ENCODE measurements around the gene SUPT3H. TPM values are rescaled to one million over a fixed set of nuclear protein-coding genes. Genes with fewer than 3 reads are reported as not detected.

SUPT3H gene
- total RNA-seq, 3 donors from 2014 or later (not counting 1 experiment from before 2014, with no cell fraction given) = 7.3 to 10.9 (median 9.9) TPM

DNA sequence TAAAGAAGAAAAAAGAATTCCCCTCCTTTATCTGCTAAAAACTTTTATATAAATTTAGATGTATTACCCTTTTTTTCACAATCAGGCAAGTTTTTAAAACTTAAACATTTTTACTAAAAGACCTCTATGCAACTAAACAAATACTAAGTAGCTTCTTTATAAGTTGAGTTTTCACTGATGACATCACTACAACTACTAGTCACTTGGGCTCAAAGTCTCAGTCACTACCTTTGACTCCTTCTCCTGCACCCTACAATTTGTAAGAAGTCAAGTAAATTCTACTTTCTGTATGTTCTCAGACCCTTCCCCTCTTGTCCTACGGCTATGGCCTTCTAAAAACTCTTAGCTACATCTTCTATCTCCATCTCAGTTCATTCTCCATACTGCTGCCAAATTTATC is 11.2 kb downstream of the SUPT3H start:
- H3K4me3 Mint-ChIP-seq = no peak overlapping the region
- H3K4me1 ChIP-seq (ENCODE audit: control insufficient read depth, insufficient read depth, low read length) = no peaks in the 10 kb centered on the region
- H3K9me3 Mint-ChIP-seq = no peaks in the 10 kb centered on the region
- 86% methylated on average over 1 of the region's 1 CpG for WGBS (ENCODE audit: insufficient coverage)
- H3K4me1 Mint-ChIP-seq = no peaks in the 10 kb centered on the region
- H3K27me3 Mint-ChIP-seq (ENCODE audit: low read depth in 2 of 2) = no peaks in the 10 kb centered on the region
- H3K9me3 ChIP-seq (ENCODE audit: control insufficient read depth, insufficient read depth, low read length) = no peaks in the 10 kb centered on the region
- H3K27me3 ChIP-seq (ENCODE audit: control insufficient read depth, insufficient read depth, low read length) = no peaks in the 10 kb centered on the region
- no peak overlapping the region for H3K27ac Mint-ChIP-seq
- H3K4me3 ChIP-seq (ENCODE audit: low read length) = no peak overlapping the region
- intact Hi-C loops (cut with micrococcal nuclease) = no loop called here
- no peaks in the 10 kb centered on the region for H3K36me3 Mint-ChIP-seq
- H3K27ac ChIP-seq (ENCODE audit: low read length) = no peak overlapping the region
- no peaks in the 10 kb centered on the region for H3K36me3 ChIP-seq (ENCODE audit: control insufficient read depth, insufficient read depth, low read length)
- TF ChIP-seq, protein P1, sequence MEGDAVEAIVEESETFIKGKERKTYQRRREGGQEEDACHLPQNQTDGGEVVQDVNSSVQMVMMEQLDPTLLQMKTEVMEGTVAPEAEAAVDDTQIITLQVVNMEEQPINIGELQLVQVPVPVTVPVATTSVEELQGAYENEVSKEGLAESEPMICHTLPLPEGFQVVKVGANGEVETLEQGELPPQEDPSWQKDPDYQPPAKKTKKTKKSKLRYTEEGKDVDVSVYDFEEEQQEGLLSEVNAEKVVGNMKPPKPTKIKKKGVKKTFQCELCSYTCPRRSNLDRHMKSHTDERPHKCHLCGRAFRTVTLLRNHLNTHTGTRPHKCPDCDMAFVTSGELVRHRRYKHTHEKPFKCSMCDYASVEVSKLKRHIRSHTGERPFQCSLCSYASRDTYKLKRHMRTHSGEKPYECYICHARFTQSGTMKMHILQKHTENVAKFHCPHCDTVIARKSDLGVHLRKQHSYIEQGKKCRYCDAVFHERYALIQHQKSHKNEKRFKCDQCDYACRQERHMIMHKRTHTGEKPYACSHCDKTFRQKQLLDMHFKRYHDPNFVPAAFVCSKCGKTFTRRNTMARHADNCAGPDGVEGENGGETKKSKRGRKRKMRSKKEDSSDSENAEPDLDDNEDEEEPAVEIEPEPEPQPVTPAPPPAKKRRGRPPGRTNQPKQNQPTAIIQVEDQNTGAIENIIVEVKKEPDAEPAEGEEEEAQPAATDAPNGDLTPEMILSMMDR (IDR thresholded peaks at IDR 0.05) = no peak
- no peak for DNase-seq
- ATAC-seq = no peak

DNA sequence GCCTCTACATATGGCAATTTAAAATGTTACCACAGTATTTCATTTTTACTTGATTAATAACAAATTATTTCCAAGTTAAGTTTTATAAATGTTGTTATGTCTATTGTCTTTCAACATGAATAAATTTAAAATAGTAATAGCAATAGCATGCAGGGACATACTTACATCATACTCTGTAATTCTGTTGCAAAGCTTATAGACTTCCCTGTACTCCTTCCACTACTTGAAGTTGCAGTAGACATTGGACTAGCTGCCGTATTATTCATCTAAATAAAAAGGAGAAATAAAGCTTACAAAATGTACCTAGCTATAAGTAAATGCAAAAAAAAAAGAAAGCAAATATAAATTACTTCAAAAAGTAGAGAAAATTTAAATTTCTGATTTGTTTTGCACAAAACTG is 12.7 kb downstream of the SUPT3H start:
- TF ChIP-seq, protein P1 (IDR thresholded peaks at IDR 0.05) = no peak
- Mint-ChIP-seq H3K4me1 (no peaks in the 10 kb centered on the region), H3K27me3 (ENCODE audit: low read depth in 2 of 2) (no peaks in the 10 kb centered on the region), H3K27ac (no peak overlapping the region), H3K36me3 (no peaks in the 10 kb centered on the region), H3K9me3 (no peaks in the 10 kb centered on the region), H3K4me3 (no peak overlapping the region)
- no CpG with 5 or more reads among the region's 1 CpG for WGBS (ENCODE audit: insufficient coverage)
- no peak overlapping the region for H3K4me3 ChIP-seq (ENCODE audit: low read length)
- DNase-seq (no peak), ATAC-seq (no peak)
- intact Hi-C loops (cut with micrococcal nuclease) = no loop called here
- H3K4me1 ChIP-seq (ENCODE audit: control insufficient read depth, insufficient read depth, low read length) = no peaks in the 10 kb centered on the region
- no peaks in the 10 kb centered on the region for H3K27me3 ChIP-seq (ENCODE audit: control insufficient read depth, insufficient read depth, low read length)
- no peaks in the 10 kb centered on the region for H3K9me3 ChIP-seq (ENCODE audit: control insufficient read depth, insufficient read depth, low read length)
- no peak overlapping the region for H3K27ac ChIP-seq (ENCODE audit: low read length)
- no peaks in the 10 kb centered on the region for H3K36me3 ChIP-seq (ENCODE audit: control insufficient read depth, insufficient read depth, low read length)

DNA sequence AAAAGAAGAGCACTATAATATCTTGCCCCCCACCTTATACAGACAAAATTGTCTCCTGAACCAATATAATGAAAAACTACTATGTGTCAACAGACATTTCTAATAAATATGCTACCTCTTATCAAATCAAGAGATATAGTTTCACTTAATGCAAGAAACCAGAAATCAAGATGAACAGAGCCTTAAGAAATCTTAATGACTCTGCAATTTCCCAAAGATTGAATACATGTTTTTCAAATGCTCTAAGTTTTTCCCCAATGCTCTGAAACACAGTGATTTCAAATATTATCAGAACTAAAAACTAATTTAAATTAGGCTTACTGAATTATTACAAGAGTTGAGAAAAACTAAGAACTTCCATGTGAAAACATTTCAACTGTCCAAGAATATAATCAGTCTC is 13.3 kb downstream of the SUPT3H start:
- TF ChIP-seq, protein P1 (IDR thresholded peaks at IDR 0.05) = no peak
- H3K4me1 Mint-ChIP-seq = no peaks in the 10 kb centered on the region
- ATAC-seq (no peak), DNase-seq (no peak)
- H3K36me3 ChIP-seq (ENCODE audit: control insufficient read depth, insufficient read depth, low read length) = no peaks in the 10 kb centered on the region
- no peaks in the 10 kb centered on the region for H3K27me3 ChIP-seq (ENCODE audit: control insufficient read depth, insufficient read depth, low read length)
- H3K9me3 Mint-ChIP-seq = no peaks in the 10 kb centered on the region
- no peak overlapping the region for H3K27ac Mint-ChIP-seq
- no peak overlapping the region for H3K27ac ChIP-seq (ENCODE audit: low read length)
- no peak overlapping the region for H3K4me3 Mint-ChIP-seq
- no peaks in the 10 kb centered on the region for H3K9me3 ChIP-seq (ENCODE audit: control insufficient read depth, insufficient read depth, low read length)
- no peaks in the 10 kb centered on the region for H3K36me3 Mint-ChIP-seq
- no peak overlapping the region for H3K4me3 ChIP-seq (ENCODE audit: low read length)
- no peaks in the 10 kb centered on the region for H3K4me1 ChIP-seq (ENCODE audit: control insufficient read depth, insufficient read depth, low read length)
- no peaks in the 10 kb centered on the region for H3K27me3 Mint-ChIP-seq (ENCODE audit: low read depth in 2 of 2)
- intact Hi-C loops (cut with micrococcal nuclease) = no loop called here

DNA sequence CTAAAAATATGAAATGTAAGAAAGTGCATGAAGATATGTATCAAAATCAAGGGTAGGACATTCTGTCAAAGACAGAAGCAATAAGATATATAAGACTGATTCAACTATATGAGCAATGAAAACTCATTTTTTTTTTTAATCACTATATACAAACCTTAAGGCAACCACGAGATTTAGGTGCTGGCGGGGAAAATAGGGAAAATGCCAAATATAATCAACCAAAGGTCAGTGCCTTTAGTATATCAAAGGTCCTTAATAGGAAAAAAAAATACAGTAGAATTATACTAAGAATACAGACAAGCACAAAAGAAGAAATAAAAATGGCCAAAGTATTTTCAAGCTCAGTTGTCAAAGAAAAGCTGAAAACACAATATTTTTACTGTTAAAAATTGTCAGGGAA is 24.1 kb downstream of the SUPT3H start:
- intact Hi-C loops (cut with micrococcal nuclease) = no loop called here
- H3K27ac Mint-ChIP-seq = no peak overlapping the region
- H3K4me3 Mint-ChIP-seq = no peak overlapping the region
- H3K4me3 ChIP-seq (ENCODE audit: low read length) = no peak overlapping the region
- H3K27ac ChIP-seq (ENCODE audit: low read length) = no peak overlapping the region
- H3K9me3 ChIP-seq (ENCODE audit: control insufficient read depth, insufficient read depth, low read length) = no peaks in the 10 kb centered on the region
- no peaks in the 10 kb centered on the region for H3K36me3 Mint-ChIP-seq
- no peaks in the 10 kb centered on the region for H3K27me3 Mint-ChIP-seq (ENCODE audit: low read depth in 2 of 2)
- H3K36me3 ChIP-seq (ENCODE audit: control insufficient read depth, insufficient read depth, low read length) = no peaks in the 10 kb centered on the region
- TF ChIP-seq, protein P1 (IDR thresholded peaks at IDR 0.05) = no peak
- peaks cover 0 to 10% of the 10 kb centered on the region in 2 donors for H3K4me1 Mint-ChIP-seq
- WGBS (ENCODE audit: insufficient coverage) = 100% methylated on average over 2 of the region's 2 CpGs
- no peaks in the 10 kb centered on the region for H3K27me3 ChIP-seq (ENCODE audit: control insufficient read depth, insufficient read depth, low read length)
- H3K9me3 Mint-ChIP-seq = no peaks in the 10 kb centered on the region
- no peak for DNase-seq
- H3K4me1 ChIP-seq (ENCODE audit: control insufficient read depth, insufficient read depth, low read length) = no peaks in the 10 kb centered on the region
- no peak for ATAC-seq
